Activated CD8-positive, alpha-beta T cell treated with anti-CD3 and anti-CD28 coated beads for 36 hours (primary cell): Measurements from ENCODE around the gene FARP1. TPM values are rescaled to one million over a fixed set of nuclear protein-coding genes. Genes with fewer than 3 reads are reported as not detected.

Source experiments
- ATAC-seq: fragments of 200-7000 bp; cut with Tn5 transposase; one replicate; pipeline ENCODE4 v1.10.0; 2021; ENCODE audit warnings: mild to moderate bottlenecking, moderate library complexity
- CTCF ChIA-PET: fragments of 350-600 bp; sonication (Branson Sonifier 250); formaldehyde crosslinking; loops from one replicate; lab custom pipeline; 2021; ENCODE audit warnings: antibody characterized with exemption; lab: Charles Lee
- POLR2A ChIA-PET: fragments of 350-600 bp; sonication (Branson Sonifier 250); formaldehyde crosslinking; loops from one replicate; lab custom pipeline; 2021; ENCODE audit warnings: antibody characterized with exemption; lab: Charles Lee
- DNase-seq: peaks from one replicate; pipeline ENCODE4 v3.0.0-alpha.2; 2020
- H3K27ac Mint-ChIP-seq: one replicate; pipeline ENCODE4 v1.8.0; 2021; ENCODE audit warnings: mild to moderate bottlenecking, mixed read lengths
- H3K27me3 Mint-ChIP-seq: one replicate; pipeline ENCODE4 v1.8.0; 2021; ENCODE audit warnings: mixed read lengths
- H3K36me3 Mint-ChIP-seq: one replicate; pipeline ENCODE4 v1.8.0; 2021; ENCODE audit warnings: low read depth, mixed read lengths
- H3K4me1 Mint-ChIP-seq: one replicate; pipeline ENCODE4 v1.8.0; 2021; ENCODE audit warnings: low read depth, mixed read lengths
- H3K4me3 Mint-ChIP-seq: one replicate; pipeline ENCODE4 v1.8.0; 2021; ENCODE audit warnings: mild to moderate bottlenecking, moderate library complexity, mixed read lengths
- H3K9me3 Mint-ChIP-seq: one replicate; pipeline ENCODE4 v1.8.0; 2021; ENCODE audit warnings: mixed read lengths
- intact Hi-C: fragments of 100-400 bp; cut with micrococcal nuclease; formaldehyde crosslinking; loops from one replicate; pipeline ENCODE4 v1.10.0; 2022
- total RNA-seq, 2 experiments: library from RNA; stranded (reverse); gene quantifications; one replicate each; pipeline ENCODE4 v1.2.3, GENCODE V29; 2021
- TF ChIP-seq, protein P1 (sequence below): fragments of 200-600 bp; IDR thresholded peaks from one replicate; pipeline ENCODE4 v1.8.0; 2022; ENCODE audit warnings: antibody characterized with exemption, mild to moderate bottlenecking

Gene FARP1
- total RNA-seq, 2 experiments from 2014 or later = 0.27 to 0.43 TPM

DNA sequence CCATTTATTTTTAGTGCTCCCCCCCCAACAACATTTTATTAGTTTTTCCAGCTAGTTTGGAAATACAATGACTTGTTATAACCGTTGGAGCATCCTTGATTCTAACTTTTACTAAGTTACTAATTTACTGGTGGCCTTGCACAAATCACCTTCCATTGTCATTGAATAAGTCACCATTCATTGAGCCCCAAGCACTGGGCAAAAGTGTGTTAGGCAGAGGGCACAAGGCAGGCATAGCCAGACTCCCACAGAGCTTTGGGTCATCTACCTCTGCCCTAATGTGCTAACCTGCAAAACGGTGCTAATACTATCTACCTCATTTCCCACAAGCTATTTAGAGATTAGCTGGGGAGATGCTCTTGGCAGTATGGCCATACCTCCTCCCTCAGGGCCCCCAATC lies 120.9 kb downstream of the FARP1 start:
- ATAC-seq (no peak), DNase-seq (no peak)
- Mint-ChIP-seq H3K27ac (no peak overlapping the region), H3K4me3 (no peak overlapping the region), H3K4me1 (no peaks in the 10 kb centered on the region), H3K36me3 (no peaks in the 10 kb centered on the region), H3K27me3 (no peaks in the 10 kb centered on the region), H3K9me3 (no peaks in the 10 kb centered on the region)
- CTCF ChIA-PET = no interaction called here
- intact Hi-C loops = no loop called here
- POLR2A ChIA-PET = no interaction called here
- TF ChIP-seq, protein P1, sequence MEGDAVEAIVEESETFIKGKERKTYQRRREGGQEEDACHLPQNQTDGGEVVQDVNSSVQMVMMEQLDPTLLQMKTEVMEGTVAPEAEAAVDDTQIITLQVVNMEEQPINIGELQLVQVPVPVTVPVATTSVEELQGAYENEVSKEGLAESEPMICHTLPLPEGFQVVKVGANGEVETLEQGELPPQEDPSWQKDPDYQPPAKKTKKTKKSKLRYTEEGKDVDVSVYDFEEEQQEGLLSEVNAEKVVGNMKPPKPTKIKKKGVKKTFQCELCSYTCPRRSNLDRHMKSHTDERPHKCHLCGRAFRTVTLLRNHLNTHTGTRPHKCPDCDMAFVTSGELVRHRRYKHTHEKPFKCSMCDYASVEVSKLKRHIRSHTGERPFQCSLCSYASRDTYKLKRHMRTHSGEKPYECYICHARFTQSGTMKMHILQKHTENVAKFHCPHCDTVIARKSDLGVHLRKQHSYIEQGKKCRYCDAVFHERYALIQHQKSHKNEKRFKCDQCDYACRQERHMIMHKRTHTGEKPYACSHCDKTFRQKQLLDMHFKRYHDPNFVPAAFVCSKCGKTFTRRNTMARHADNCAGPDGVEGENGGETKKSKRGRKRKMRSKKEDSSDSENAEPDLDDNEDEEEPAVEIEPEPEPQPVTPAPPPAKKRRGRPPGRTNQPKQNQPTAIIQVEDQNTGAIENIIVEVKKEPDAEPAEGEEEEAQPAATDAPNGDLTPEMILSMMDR = no peak

DNA sequence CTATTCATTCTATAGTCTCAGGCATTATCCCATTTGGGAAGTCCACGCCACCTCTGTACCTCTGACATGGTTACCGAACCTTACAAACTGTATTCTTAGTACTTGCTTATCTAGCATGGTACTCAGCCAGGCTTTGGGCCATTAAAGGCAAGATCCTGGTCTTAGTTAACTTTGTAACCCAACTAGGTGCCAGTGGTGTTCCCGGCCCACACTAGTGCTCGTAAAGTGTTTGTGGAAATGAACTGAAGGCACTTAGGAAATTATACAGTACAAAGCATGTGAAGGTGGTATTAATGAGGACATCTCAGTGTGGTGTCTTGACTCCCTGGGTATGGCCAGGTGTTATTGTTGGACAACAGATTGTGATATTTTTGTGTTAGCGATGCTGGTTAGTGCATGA lies 122.0 kb downstream of the FARP1 start:
- no peak for DNase-seq
- H3K4me1 Mint-ChIP-seq = no peaks in the 10 kb centered on the region
- H3K9me3 Mint-ChIP-seq = no peaks in the 10 kb centered on the region
- H3K4me3 Mint-ChIP-seq = no peak overlapping the region
- ChIA-PET POLR2A (no interaction called here), CTCF (no interaction called here)
- no peaks in the 10 kb centered on the region for H3K27me3 Mint-ChIP-seq
- no peaks in the 10 kb centered on the region for H3K36me3 Mint-ChIP-seq
- TF ChIP-seq, protein P1 = no peak
- no peak overlapping the region for H3K27ac Mint-ChIP-seq
- intact Hi-C loops = no loop called here
- ATAC-seq = no peak

DNA sequence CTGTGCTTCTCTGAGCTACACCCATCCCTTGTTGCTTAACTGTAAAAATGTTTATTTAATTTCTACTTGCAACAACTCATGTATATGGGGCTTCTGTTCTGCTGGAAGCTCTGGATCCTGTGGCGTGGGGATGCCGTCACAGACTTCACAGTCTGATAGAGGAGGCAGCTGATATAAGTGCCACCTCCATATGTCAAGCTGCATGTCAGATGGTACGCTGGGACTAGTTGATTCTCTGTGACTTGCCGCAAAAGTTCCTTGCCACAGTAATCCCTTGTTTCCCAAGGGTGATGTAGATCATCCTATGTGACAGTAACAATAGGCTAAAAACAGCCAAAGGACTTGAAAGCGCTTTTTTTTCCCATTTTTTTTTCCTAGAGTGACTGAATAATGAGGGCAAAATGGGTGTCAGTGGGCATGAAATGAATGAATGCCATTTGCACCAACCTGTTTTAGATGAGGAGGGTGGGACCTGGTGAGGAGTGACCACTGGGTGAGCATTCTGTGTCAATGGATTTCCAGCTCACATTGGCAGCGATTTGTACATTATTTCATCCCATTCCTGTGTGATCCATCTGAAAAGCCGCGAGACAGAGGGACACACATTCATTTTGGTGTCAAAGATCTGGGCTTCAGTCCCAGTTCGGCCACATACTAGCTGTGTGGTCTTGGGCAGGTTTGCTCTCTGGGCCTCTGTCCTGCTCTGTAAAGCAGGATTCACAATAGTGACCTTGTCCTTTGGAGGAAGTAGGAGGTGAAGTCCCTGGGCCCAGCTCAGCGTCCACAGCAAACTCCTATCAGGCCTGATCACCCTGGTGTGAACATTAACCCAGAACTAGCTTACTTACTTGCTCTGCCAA lies 123.0 kb downstream of the FARP1 start:
- POLR2A ChIA-PET = no interaction called here
- H3K4me1 Mint-ChIP-seq = no peaks in the 10 kb centered on the region
- no peaks in the 10 kb centered on the region for H3K36me3 Mint-ChIP-seq
- intact Hi-C loops = no loop called here
- DNase-seq = no peak
- no peak overlapping the region for H3K27ac Mint-ChIP-seq
- CTCF ChIA-PET = no interaction called here
- no peak for ATAC-seq
- TF ChIP-seq, protein P1 = no peak
- H3K9me3 Mint-ChIP-seq = no peaks in the 10 kb centered on the region
- H3K27me3 Mint-ChIP-seq = no peaks in the 10 kb centered on the region
- no peak overlapping the region for H3K4me3 Mint-ChIP-seq

DNA sequence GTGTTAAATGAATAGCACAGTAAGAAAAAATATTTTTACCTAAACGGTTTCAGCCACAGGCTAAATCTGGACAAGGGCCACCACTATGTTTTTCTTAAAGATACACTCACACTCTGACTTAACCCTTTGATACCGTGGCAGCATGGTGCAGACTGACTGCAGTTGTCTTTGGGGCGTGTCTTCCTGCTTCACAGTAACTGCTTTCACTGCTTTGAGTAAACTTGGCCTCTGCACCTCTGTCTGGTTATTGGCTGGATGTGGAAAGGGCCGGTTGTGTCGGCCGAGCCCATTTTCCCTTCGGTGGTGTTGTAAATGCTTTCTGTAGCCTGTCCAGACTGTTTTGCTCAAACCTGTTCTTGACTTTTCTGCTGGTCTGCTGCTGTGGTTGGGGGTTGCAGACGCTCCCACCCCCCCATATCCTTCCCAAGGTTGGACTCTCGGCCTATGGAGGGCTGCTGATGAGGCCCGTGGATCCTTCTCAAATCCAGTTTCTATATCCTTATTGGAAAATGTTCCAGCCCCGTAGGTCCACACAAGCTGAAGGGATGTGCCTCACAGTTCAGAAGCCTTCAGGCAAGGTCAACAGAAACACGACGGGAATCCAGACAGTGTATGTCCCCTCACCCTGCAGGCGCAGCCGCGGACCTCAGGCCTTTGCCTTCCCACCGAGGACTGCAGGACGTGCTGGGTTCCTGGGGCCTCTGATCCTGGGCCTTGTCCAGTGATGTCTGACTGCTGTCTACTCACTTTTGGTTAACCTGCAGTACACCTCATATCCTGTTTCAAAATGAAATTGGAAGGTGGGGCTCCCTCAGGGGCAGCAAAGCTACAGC lies 124.4 kb downstream of the FARP1 start:
- intact Hi-C loops = no loop called here
- ChIA-PET POLR2A (no interaction called here), CTCF (no interaction called here)
- no peak overlapping the region for H3K4me3 Mint-ChIP-seq
- ATAC-seq (no peak), DNase-seq (no peak)
- H3K27ac Mint-ChIP-seq = no peak overlapping the region
- no peaks in the 10 kb centered on the region for H3K9me3 Mint-ChIP-seq
- no peaks in the 10 kb centered on the region for H3K27me3 Mint-ChIP-seq
- H3K36me3 Mint-ChIP-seq = no peaks in the 10 kb centered on the region
- TF ChIP-seq, protein P1 = no peak
- H3K4me1 Mint-ChIP-seq = no peaks in the 10 kb centered on the region

DNA sequence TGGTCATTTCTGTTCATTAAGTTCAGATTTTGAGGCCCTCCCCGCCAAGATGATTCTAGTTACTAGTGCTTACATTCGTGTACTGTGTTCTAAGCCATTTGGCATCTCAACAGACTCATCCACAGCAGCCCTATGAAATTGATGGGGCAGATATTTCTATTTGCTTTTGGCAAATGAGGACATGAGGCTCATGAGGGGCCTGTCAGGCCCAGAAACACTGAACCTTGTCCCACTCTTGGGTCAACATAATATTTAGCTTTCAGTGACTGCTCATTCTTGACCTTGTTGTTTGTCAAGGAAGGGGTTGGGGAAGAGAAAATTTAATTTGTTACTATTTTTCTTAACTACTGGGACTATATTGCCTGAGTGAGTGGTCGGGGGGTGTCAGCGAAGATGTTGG lies 126.5 kb downstream of the FARP1 start:
- POLR2A ChIA-PET = no interaction called here
- H3K27me3 Mint-ChIP-seq = no peaks in the 10 kb centered on the region
- no peak overlapping the region for H3K27ac Mint-ChIP-seq
- TF ChIP-seq, protein P1 = no peak
- ATAC-seq (no peak), DNase-seq (no peak)
- no peaks in the 10 kb centered on the region for H3K9me3 Mint-ChIP-seq
- H3K36me3 Mint-ChIP-seq = no peaks in the 10 kb centered on the region
- intact Hi-C loops = no loop called here
- CTCF ChIA-PET = interaction anchor here (0.6 to 1.2 kb wide), 3 partner anchors 17 to 459 kb away, joined by 3 read pairs; no protein-coding TSS in a partner anchor
- no peak overlapping the region for H3K4me3 Mint-ChIP-seq
- H3K4me1 Mint-ChIP-seq = no peaks in the 10 kb centered on the region
